Measurements from ENCODE around the gene USF3.
A peak's percentile ranks its signal among the peaks of the same experiment; 100 is the strongest.

USF3 gene

DNA sequence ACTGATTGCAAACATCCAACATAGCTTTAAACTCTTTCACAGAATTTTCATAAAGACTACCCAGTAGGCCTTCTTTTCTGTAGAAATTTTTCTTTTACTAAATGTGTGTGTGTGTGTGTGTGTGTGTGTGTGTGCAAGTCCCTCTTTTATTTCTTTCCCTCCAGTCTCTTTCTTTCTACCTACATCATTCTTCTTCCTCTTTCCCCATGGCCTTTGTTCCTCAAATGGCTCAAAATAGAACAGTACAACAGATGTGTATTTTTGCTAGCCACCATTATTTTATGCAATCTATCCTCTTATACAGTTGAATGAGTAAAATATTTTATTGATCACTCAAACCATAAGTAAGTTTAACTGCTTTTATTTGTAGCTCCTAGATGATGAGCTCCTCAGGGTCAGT is 76.4 kb downstream of the USF3 start:
- intact Hi-C loops (cut with DNase I): no loop called here
- DNase-seq: no peak

DNA sequence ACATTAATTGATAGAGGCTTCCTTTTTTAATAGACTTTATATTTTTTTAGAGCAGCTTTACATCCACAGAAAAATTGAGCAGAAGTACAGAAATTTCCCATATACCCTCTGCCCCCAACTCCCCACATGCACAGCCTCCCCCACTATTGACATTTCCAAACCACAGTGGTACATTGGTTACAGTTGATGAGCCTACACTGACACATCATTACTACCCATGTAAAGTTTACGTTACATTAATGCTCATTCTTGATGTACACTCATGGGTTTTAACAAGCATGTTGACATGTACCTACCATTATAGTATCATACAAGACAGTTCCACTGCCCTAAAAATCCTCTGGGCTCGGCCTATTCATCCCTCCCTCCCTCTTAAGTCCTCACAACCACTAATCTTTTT is 78.7 kb downstream of the USF3 start:
- no peak for DNase-seq
- intact Hi-C loops (cut with DNase I): no loop called here

DNA sequence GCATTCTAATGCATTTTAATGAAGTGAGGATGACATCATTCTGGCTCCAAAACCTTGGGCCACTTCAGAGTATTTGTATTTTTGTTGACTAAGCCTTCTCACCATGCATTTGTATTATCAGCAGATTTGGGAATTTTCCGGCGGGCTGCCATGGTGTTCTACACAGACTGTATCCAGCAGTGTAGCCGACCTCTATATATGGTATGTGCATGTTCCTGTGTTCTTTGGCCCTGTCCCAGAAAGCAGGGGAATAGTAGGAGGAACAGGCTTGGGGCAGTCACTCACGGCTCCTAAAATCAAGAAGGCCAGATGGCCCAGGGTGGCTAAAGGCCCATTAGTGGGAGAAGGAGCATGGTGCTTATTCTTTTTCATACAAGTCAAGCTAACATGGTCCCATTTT is 80.5 kb downstream of the USF3 start:
- intact Hi-C loops (cut with DNase I): no loop called here
- DNase-seq: peak in 1 of 10 donors; percentile 27

DNA sequence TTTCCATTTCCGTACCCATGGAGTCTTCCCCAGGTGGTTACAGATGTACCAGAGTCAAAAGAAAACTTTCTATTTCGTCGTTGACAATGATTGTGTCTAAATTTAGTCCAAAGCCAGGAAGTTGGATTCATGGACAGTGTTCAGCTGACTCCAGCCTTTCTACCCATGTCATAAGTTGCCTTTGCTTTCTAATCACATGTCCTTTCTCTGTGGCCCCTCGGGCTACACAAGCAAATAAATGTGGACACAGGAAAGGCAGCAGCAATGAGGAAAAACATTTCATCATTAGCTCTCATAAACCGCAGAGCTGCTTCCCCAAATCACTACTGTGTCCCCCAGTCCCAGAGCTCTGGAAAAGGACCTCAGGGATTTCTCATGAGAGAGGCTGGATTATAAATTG is 82.0 kb downstream of the USF3 start:
- intact Hi-C loops (cut with DNase I): no loop called here
- DNase-seq: peak in 1 of 10 donors; percentile 41

DNA sequence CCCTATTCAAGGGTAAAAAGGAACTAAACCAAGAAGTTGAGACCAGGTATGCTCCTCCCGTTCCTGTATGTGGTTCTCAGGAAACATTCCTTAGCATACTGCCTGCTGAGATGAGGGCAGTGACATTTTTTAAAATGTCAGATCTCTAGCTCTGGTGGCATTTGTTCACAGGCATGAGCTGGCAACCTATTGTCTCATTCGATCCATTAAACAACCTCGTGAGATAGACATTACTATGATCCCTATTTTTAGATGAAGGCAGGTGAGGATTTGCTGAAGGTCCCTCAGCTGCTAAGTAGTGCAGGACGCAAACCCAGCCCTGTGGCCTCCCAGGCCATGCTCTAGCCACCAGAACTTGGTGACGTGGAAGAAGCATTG is 89.2 kb downstream of the USF3 start:
- no peak for DNase-seq
- intact Hi-C loops (cut with DNase I): no loop called here

DNA sequence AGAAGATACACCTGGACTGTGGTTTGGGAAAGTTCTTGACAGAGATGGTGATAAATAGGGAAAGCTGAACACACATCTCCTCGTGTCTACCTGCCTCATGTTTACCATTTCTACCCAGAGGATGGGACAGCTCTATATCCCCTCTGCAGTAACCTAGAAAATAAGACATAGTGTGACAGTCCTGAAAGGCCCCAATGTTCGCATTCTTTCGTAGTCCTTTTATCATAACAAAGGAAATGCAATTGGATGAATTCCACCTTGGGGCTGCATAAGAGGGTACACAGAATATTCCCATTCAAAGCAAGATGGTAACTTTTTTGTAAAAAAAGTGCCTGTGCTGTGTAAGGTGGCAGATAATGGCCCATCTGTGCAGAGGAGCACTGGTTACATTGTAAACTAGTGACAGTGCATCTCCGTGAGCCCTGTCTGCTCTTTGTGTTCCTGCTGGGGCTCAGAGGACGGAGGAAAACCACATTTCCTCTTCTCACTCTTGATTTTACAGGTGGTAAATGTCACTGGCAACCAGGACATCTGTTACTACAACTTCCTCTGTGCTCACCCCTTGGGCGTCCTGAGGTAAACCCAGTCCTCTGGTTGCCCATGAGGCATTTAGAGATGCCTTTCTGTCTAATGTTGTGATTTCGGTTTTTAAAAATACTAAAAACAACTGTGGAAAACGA is 89.8 kb downstream of the USF3 start:
- intact Hi-C loops (cut with DNase I): no loop called here
- DNase-seq: no peak

DNA sequence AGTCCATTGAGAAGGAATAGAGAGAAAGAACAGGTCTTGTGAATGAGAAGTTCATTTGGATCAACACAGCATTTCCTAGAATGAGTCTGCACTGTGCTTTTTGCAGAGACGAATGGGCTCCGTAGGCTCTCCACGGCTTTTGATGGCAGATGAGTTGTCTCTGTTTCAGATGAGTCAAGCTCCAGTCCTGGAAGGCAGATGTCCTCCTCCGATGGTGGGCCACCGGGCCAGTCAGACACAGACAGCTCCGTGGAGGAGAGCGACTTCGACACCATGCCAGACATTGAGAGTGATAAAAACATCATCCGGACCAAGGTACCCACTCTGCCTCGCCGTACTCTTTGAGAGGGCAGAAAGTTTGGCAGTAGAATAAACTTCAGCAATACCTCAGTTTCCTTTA is 93.6 kb downstream of the USF3 start:
- intact Hi-C loops (cut with DNase I): no loop called here

DNA sequence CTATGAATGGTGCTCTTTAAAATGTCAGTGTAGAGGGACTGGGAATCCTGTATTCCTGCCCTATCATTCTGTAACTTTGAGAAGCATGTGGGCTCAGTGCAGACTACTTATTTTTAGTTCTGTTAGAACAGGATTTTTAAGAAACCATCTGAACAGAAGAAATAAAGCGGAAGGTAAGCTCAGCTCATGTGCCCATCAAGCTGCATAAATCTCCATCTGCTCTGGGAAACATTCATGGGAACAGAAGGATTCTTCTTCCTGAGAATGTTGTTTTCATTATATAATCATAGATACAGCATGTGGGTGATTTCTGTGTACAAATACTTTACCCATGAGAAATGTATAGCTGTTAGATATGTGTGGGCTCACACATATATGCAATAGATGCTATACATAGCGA is 94.2 kb downstream of the USF3 start:
- no peak for DNase-seq
- intact Hi-C loops (cut with DNase I): no loop called here

More for the DNA sequence above, 93.6 kb downstream of the USF3 start:
- peak in 4 of 10 donors; percentile 29 to 87 (median 77) for DNase-seq

DNA sequence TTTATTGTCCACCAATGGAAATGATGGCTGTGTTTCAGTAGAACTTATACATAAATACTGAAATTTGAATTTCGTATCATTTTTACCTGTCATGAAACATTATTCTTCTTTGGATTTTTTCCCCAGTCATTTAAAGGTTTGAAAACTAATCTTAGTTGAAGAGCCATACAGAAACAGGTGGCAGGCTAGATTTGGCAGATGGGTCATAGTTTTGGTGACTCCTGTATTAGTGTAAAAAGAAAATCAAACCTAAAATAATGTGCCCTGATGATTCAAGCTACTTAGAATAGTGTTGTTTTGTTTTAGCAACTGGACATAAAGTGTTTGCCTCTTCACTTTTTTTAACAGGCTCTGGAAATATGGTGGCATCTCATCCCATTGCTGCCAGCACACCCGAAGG is 95.2 kb downstream of the USF3 start:
- no peak for DNase-seq
- intact Hi-C loops (cut with DNase I): no loop called here

DNA sequence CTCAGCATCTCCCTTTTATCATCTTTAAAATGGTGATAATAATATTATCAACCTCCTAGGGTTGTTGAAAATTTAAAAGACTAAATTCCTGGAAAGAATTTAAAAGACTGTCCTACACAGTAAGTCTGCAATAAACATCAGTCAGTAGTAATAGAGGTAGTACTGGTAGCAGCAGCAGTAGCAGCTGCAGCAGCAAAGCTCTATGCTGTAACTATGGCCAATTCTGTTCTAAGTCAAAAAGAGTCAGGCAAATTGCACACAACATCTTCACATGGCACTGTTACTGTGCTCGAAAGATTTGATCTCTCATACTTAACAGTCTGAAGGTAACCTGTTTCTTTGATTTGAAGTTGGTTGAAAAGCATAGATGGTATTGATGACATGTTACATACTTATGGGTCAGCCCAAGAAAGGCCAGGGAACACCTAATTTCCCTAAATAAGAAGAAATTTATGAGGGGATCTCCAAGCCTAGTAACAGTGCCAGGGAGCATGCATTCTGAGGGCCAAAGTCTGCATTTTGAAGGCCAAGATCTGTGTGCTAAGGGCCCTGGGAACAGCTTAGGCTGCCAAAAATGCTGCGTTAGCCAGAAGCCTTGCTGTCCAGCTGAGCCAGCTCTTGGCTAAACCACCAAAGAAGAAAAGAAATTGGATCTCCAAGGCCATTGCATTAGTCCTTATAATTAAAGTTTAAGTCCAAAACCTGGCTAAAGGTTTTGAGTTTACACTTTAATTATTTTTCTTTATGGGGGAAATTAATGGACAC is 95.8 kb downstream of the USF3 start:
- peak in 1 of 10 donors; percentile 17 for DNase-seq
- intact Hi-C loops (cut with DNase I): no loop called here
